A549 (cell line): ENCODE data around the gene AP4E1. TPM values are rescaled to one million over a fixed set of nuclear protein-coding genes. Genes with fewer than 3 reads are reported as not detected.

Experiments
- ATAC-seq, 2 experiments: fragments of 200-7000 bp in 1 of 2; fragments of >200 bp in 1 of 2; cut with Nextera tagmentation in 1 of 2; cut with Tn5 transposase in 1 of 2; 3 replicates each; pipeline versions ENCODE4 v1.8.0 to v1.9.1; 2018 to 2020; ENCODE audit warnings: mild to moderate bottlenecking in 1 of 2, moderate library complexity in 1 of 2
- CTCF ChIA-PET: fragments of 300-600 bp; sonication (Branson Sonifier 250); formaldehyde crosslinking; extraction: SDS; loops from one replicate; lab custom pipeline; 2021; ENCODE audit warnings: antibody characterized with exemption, inconsistent platforms; lab: Yijun Ruan, JAX
- POLR2A ChIA-PET: fragments of 350-600 bp; formaldehyde crosslinking; extraction: SDS; loops from one replicate; lab custom pipeline; 2021; ENCODE audit warnings: antibody characterized with exemption, inconsistent platforms; lab: Yijun Ruan, JAX
- DNase-seq, 2 experiments: peaks; one replicate each; pipeline versions ENCODE4 v3.0.0 to v3.0.0-alpha.2; 2011 to 2016; ENCODE audit warnings: low read depth in 1 of 2, low spot score in 1 of 2
- FAIRE-seq: peaks from 2 replicates; lab custom pipeline; 2011; peaks lifted over from hg19 to GRCh38; lab: Jason Lieb, UNC
- H3K27ac ChIP-seq, 2 experiments: fragments of >200 bp; sonication (Bioruptor Twin); formaldehyde crosslinking; 3 replicates each; pipeline ENCODE4 v1.5.1; 2016 to 2017
- H3K4me1 ChIP-seq: fragments of >200 bp; sonication (Bioruptor Twin); formaldehyde crosslinking; 3 replicates; pipeline ENCODE4 v1.6.1; 2016
- H3K4me2 ChIP-seq: fragments of >200 bp; sonication (Bioruptor Twin); formaldehyde crosslinking; 3 replicates; pipeline ENCODE4 v1.6.1; 2016
- H3K4me3 ChIP-seq: fragments of >200 bp; sonication (Bioruptor Twin); formaldehyde crosslinking; 3 replicates; pipeline ENCODE4 v1.5.1; 2016
- H3K9me3 ChIP-seq: fragments of >200 bp; sonication (Bioruptor Twin); formaldehyde crosslinking; 3 replicates; pipeline ENCODE4 v1.6.1; 2016
- CBX8 ChIP-seq: fragments of 200-600 bp; sonication (generic); IDR thresholded peaks from 2 replicates; pipeline ENCODE4 v1.6.1; 2016
- CEBPB ChIP-seq, 2 experiments: fragments of >200 bp in 1 of 2; sonication (Bioruptor Twin) in 1 of 2; formaldehyde crosslinking in 1 of 2; IDR thresholded peaks; 2 replicates each; pipeline ENCODE4 v1.6.1; 2012 to 2016
- CHD4 ChIP-seq: fragments of 200-600 bp; sonication (generic); IDR thresholded peaks from 2 replicates; pipeline ENCODE4 v1.6.1; 2016; ENCODE audit warnings: antibody characterized with exemption, mild to moderate bottlenecking, borderline replicate concordance
- EP300 ChIP-seq, 2 experiments: fragments of >200 bp; sonication (Bioruptor Twin); formaldehyde crosslinking; IDR thresholded peaks; 2 replicates in 1 of 2; 3 replicates in 1 of 2; pipeline ENCODE4 v1.6.1; 2016 to 2017
- FOSB ChIP-seq: fragments of 250-450 bp; sonication (Bioruptor Pico); IDR thresholded peaks from 2 replicates; pipeline ENCODE4 v1.5.0; 2020; ENCODE audit warnings: mild to moderate bottlenecking, moderate library complexity
- HEYL ChIP-seq: fragments of 250-450 bp; sonication (Bioruptor Pico); IDR thresholded peaks from 2 replicates; pipeline ENCODE4 v1.8.0; 2021; ENCODE audit warnings: mild to moderate bottlenecking, moderate library complexity
- HOXA7 ChIP-seq: fragments of 250-450 bp; sonication (Bioruptor Pico); IDR thresholded peaks from 2 replicates; pipeline ENCODE4 v1.5.0; 2020; ENCODE audit warnings: mild to moderate bottlenecking, moderate library complexity
- HOXB13 ChIP-seq: fragments of 250-450 bp; sonication (Bioruptor Pico); IDR thresholded peaks from 2 replicates; pipeline ENCODE4 v1.5.0; 2020; ENCODE audit warnings: low read depth, mild to moderate bottlenecking, moderate library complexity
- JUNB ChIP-seq: fragments of >200 bp; sonication (Bioruptor Twin); formaldehyde crosslinking; IDR thresholded peaks from 2 replicates; pipeline ENCODE4 v1.6.1; 2016
- MAFK ChIP-seq: fragments of 450-650 bp; IDR thresholded peaks from 2 replicates; pipeline ENCODE4 v1.6.1; 2014; ENCODE audit not compliant: partially characterized antibody
- MYC ChIP-seq: IDR thresholded peaks from 2 replicates; pipeline ENCODE4 v1.6.1; 2012; ENCODE audit warnings: mild to moderate bottlenecking, inconsistent platforms, low read length, improper control_type of control experiment, borderline replicate concordance
- NR3C1 ChIP-seq: fragments of >200 bp; sonication (Bioruptor Twin); formaldehyde crosslinking; IDR thresholded peaks from 3 replicates; pipeline ENCODE4 v1.6.1; 2017
- POLR2AphosphoS2 ChIP-seq: conservative IDR thresholded peaks from 2 replicates; pipeline ENCODE4 v1.6.1; 2012; ENCODE audit warnings: low read length, improper control_type of control experiment, inconsistent platforms
- SREBF2 ChIP-seq: fragments of 450-650 bp; IDR thresholded peaks from 2 replicates; pipeline ENCODE4 v1.6.1; 2014; ENCODE audit warnings: mild to moderate bottlenecking, moderate library complexity
- TFCP2L1 ChIP-seq: fragments of 250-450 bp; sonication (Bioruptor Pico); IDR thresholded peaks from 2 replicates; pipeline ENCODE4 v1.5.0; 2021; ENCODE audit warnings: mild to moderate bottlenecking
- TP53 ChIP-seq: fragments of 250-450 bp; sonication (Bioruptor Pico); IDR thresholded peaks from 2 replicates; pipeline ENCODE4 v1.5.0; 2021; ENCODE audit warnings: mild to moderate bottlenecking, moderate library complexity
- ZC3H11A ChIP-seq: fragments of 450-650 bp; IDR thresholded peaks from 2 replicates; pipeline ENCODE4 v1.6.1; 2014; ENCODE audit warnings: antibody characterized with exemption, mild to moderate bottlenecking
- ZNF302 ChIP-seq: fragments of 250-450 bp; sonication (Bioruptor Pico); IDR thresholded peaks from 2 replicates; pipeline ENCODE4 v1.9.0; 2021; ENCODE audit warnings: inconsistent platforms, mild to moderate bottlenecking, moderate library complexity
- ZSCAN20 ChIP-seq: fragments of 250-450 bp; sonication (Bioruptor Pico); IDR thresholded peaks from 2 replicates; pipeline ENCODE4 v1.8.0; 2022; ENCODE audit warnings: mild to moderate bottlenecking, moderate library complexity
- WGBS: methylation state at CpG from one replicate; pipeline ENCODE4 v1.1.6; 2017; ENCODE audit errors: missing lambda C conversion rate; 5-methylcytosine and 5-hydroxymethylcytosine counted together
- polyA plus RNA-seq, 4 experiments: library from polyadenylated mRNA; depleted of rRNA in 3 of 4; stranded (reverse); fragments of >200 nt; fragmentation: RNase III in 1 of 4; extraction: RNeasy Plus Mini Kit Qiagen cat#74134 plus additional on column Dnase treatment in 1 of 4; gene quantifications; 2 replicates in 3 of 4; 3 replicates in 1 of 4; pipeline ENCODE4 v1.2.3, GENCODE V29; 2011 to 2017
- TF ChIP-seq, protein P1 (sequence below): fragments of 250-450 bp; sonication (Bioruptor Pico); IDR thresholded peaks from 2 replicates; pipeline ENCODE4 v1.5.0; 2020; ENCODE audit warnings: low read depth, mild to moderate bottlenecking, moderate library complexity
- TF ChIP-seq, protein P2 (sequence below): fragments of >200 bp; sonication (Bioruptor Twin); formaldehyde crosslinking; IDR thresholded peaks from 3 replicates; pipeline ENCODE4 v1.5.1; 2016
- TF ChIP-seq, protein P3 (sequence below): fragments of 200-600 bp; sonication (generic); IDR thresholded peaks from 2 replicates; pipeline ENCODE4 v1.6.1; 2016; ENCODE audit warnings: antibody characterized with exemption, mild to moderate bottlenecking, moderate library complexity

The AP4E1 gene
- polyA plus RNA-seq, 2 of the 4 experiments (the other 2 are of a cell fraction), result 9.6 TPM

DNA sequence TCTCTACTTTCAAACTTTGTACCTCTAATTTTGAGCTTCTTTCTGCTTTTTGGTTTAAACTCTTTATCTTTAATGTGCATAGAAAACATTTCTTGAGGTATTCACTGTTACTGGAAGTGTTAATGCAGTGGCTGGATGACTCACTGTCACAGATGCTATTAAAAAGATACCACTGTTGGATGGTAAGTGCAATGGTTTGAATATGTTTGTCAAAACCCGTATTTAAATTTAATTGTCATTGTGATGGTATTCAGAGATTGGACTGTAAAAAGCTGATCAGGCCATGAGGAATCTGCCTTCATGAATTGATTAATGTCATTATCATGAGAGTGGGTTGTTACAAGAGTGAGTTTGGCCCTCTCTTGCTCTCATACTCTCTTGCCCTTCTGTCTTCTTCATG is 70.6 kb downstream of the AP4E1 start:
- DNase-seq (no peak), ATAC-seq (no peak), FAIRE-seq (peak; percentile 32)
- TF ChIP-seq CEBPB (IDR thresholded peaks at IDR 0.05) (no peak), MYC (no peak), HOXA7 (CRISPR knock-in tag) (no peak), NR3C1 (no peak), CHD4 (no peak)
- CTCF ChIA-PET, result interaction anchor here (0.8 to 2.1 kb wide), 4 partner anchors 11 to 184 kb away, joined by 3 to 5 read pairs (median 4); no protein-coding TSS in a partner anchor
- H3K27ac ChIP-seq, result no peak overlapping the region
- H3K4me1 ChIP-seq, result no peaks in the 10 kb centered on the region
- POLR2A ChIA-PET, result no interaction called here
- H3K4me2 ChIP-seq, result no peak overlapping the region
- H3K4me3 ChIP-seq, result no peak overlapping the region
- WGBS, result 85% methylated on average over 1 of the region's 1 CpG
- 0 out of 3 replicates have a peak, but pooled peaks cover 3% of the 10 kb centered on the region for H3K9me3 ChIP-seq

DNA sequence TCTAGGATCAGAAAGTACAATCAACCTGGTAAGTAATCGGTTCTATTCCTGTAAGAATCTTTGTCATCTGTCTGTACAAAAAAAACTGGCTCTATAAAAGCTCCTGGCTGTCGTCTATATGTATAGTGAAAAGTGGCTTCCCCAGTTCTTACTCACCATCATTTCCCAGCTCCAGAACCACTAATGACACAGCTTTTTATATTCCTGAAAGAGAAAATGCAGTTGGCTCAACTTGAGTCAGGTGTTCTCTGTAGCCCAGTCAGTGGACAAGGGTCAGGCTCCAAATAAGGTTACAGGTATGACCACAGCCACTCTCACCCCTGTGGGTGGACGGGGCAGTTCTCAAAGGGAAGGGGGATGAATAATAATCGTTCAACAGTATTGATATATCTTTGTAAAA is 85.1 kb downstream of the AP4E1 start:
- Histone ChIP-seq H3K4me3 (no peak overlapping the region), H3K4me2 (no peak overlapping the region), H3K4me1 (no peaks in the 10 kb centered on the region), H3K27ac (no peak overlapping the region), H3K9me3 (no peaks in the 10 kb centered on the region)
- ChIA-PET CTCF (interaction anchor here (1.1 to 1.4 kb wide), 2 partner anchors 15 to 27 kb away, joined by 3 to 5 read pairs; no protein-coding TSS in a partner anchor), POLR2A (no interaction called here)
- DNase-seq (no peak), FAIRE-seq (no peak)
- WGBS, result 64% methylated on average over 4 of the region's 4 CpGs
- TF ChIP-seq MYC (no peak), TFCP2L1 (CRISPR knock-in tag) (no peak), JUNB (no peak), FOSB (CRISPR knock-in tag) (no peak)
- TF ChIP-seq, protein P1, sequence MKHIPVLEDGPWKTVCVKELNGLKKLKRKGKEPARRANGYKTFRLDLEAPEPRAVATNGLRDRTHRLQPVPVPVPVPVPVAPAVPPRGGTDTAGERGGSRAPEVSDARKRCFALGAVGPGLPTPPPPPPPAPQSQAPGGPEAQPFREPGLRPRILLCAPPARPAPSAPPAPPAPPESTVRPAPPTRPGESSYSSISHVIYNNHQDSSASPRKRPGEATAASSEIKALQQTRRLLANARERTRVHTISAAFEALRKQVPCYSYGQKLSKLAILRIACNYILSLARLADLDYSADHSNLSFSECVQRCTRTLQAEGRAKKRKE, result no peak
- TF ChIP-seq, protein P2, sequence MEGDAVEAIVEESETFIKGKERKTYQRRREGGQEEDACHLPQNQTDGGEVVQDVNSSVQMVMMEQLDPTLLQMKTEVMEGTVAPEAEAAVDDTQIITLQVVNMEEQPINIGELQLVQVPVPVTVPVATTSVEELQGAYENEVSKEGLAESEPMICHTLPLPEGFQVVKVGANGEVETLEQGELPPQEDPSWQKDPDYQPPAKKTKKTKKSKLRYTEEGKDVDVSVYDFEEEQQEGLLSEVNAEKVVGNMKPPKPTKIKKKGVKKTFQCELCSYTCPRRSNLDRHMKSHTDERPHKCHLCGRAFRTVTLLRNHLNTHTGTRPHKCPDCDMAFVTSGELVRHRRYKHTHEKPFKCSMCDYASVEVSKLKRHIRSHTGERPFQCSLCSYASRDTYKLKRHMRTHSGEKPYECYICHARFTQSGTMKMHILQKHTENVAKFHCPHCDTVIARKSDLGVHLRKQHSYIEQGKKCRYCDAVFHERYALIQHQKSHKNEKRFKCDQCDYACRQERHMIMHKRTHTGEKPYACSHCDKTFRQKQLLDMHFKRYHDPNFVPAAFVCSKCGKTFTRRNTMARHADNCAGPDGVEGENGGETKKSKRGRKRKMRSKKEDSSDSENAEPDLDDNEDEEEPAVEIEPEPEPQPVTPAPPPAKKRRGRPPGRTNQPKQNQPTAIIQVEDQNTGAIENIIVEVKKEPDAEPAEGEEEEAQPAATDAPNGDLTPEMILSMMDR, result no peak
- TF ChIP-seq, all 56 proteins: peak for 0
- no peak for ATAC-seq

DNA sequence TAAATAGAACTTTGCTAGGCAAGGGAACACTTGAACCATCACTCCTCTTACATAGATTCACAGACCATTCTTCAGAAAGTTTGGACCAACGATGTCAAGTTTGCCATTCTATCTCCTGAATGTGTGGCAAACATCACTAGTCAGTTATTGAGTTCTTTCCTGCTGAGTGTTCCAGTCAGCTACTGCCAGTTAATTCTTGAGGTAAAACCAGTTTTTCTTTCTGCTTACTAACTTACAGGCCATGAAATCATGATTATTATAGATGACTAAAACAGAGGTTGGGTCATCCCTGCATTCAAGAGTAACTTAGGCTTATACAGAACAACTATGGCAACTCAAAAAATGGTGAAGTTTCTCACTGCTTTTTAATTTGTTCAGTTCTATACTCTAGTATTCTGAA is 88.2 kb downstream of the AP4E1 start:
- TF ChIP-seq EP300 (IDR thresholded peaks at IDR 0.05) (no peak), ZSCAN20 (CRISPR knock-in tag) (no peak), FOSB (CRISPR knock-in tag) (no peak), MAFK (no peak), SREBF2 (no peak), POLR2AphosphoS2 (no peak), CBX8 (no peak), HOXB13 (CRISPR knock-in tag) (no peak), ZNF302 (CRISPR knock-in tag) (no peak), CHD4 (no peak), ZC3H11A (no peak), TP53 (CRISPR knock-in tag) (no peak), NR3C1 (no peak), HEYL (CRISPR knock-in tag) (no peak), HOXA7 (CRISPR knock-in tag) (no peak)
- TF ChIP-seq, protein P3, sequence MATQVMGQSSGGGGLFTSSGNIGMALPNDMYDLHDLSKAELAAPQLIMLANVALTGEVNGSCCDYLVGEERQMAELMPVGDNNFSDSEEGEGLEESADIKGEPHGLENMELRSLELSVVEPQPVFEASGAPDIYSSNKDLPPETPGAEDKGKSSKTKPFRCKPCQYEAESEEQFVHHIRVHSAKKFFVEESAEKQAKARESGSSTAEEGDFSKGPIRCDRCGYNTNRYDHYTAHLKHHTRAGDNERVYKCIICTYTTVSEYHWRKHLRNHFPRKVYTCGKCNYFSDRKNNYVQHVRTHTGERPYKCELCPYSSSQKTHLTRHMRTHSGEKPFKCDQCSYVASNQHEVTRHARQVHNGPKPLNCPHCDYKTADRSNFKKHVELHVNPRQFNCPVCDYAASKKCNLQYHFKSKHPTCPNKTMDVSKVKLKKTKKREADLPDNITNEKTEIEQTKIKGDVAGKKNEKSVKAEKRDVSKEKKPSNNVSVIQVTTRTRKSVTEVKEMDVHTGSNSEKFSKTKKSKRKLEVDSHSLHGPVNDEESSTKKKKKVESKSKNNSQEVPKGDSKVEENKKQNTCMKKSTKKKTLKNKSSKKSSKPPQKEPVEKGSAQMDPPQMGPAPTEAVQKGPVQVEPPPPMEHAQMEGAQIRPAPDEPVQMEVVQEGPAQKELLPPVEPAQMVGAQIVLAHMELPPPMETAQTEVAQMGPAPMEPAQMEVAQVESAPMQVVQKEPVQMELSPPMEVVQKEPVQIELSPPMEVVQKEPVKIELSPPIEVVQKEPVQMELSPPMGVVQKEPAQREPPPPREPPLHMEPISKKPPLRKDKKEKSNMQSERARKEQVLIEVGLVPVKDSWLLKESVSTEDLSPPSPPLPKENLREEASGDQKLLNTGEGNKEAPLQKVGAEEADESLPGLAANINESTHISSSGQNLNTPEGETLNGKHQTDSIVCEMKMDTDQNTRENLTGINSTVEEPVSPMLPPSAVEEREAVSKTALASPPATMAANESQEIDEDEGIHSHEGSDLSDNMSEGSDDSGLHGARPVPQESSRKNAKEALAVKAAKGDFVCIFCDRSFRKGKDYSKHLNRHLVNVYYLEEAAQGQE, result no peak
- TF ChIP-seq, all 56 proteins: peak for 0
- H3K9me3 ChIP-seq, result no peaks in the 10 kb centered on the region
- ATAC-seq (no peak), FAIRE-seq (peak; percentile 77), DNase-seq (no peak)
- H3K4me3 ChIP-seq, result no peak overlapping the region
- H3K4me1 ChIP-seq, result no peaks in the 10 kb centered on the region
- H3K27ac ChIP-seq, result no peak overlapping the region
- ChIA-PET CTCF (interaction anchor here (0.6 to 1.9 kb wide), 3 partner anchors 10 to 195 kb away, joined by 3 to 6 read pairs (median 3); no protein-coding TSS in a partner anchor), POLR2A (no interaction called here)
- WGBS, result 84% methylated on average over 1 of the region's 1 CpG
- H3K4me2 ChIP-seq, result no peak overlapping the region
